ENCODE results near the gene ISM2.

DNA sequence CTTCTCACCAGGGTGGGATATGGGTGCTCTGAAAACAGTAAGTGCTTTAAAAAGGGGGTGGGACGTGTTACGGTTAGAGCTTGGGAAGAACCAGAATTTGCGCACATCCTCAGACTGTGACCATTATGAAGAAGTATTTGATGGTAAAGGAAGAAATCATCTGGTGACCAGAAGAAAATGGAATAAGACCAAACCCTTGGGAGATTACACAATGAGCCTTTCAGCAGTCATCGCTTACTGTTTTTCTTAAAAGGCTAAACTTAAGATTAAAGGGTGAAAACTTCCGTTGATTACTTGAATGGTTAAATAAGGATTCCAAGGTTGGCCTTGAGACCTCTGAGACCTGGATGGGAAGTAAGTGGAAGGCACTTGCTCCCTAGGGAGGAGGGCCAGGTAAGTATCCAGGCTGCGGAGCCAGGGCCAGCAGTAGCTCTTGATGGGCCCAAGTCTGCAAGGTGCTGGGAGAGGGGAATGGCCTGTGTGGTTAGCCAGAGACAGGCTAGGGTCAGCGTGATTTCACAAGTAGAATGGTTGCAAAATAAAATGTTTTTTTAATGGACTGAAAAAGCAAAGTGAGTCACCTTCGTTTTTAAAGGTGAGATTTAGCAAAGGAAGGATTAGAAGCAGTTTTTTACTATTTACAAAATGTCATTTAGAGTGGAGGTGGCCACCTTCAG lies 13.0 kb upstream of the ISM2 start:
- TF ChIP-seq CTCF (IDR thresholded peaks at IDR 0.05): no peak
- no peak for TF ChIP-seq POLR2AphosphoS5 (IDR thresholded peaks at IDR 0.05)
